Measurements from ENCODE around the gene MYO16.

Gene MYO16

GRCh38 chr13:108629181-108629752 is at the start of gene MYO16:
MYO16 (plus strand) TSS chr13:108629611; CDS start chr13:108629845, 234 bp downstream.
- no peak for DNase-seq (ENCODE audit: low read depth in 2 of 2, low spot score in 1 of 2)

GRCh38 chr13:108586826-108587225 is 42.6 kb upstream of the MYO16 start:
- DNase-seq (ENCODE audit: low read depth in 2 of 2, low spot score in 1 of 2) = no peak

GRCh38 chr13:108588516-108588915 is 40.9 kb upstream of the MYO16 start:
- DNase-seq (ENCODE audit: low read depth in 2 of 2, low spot score in 1 of 2) = no peak

- DNase-seq (ENCODE audit: low read depth in 2 of 2, low spot score in 1 of 2) = no peak
Measured at GRCh38 chr13:108594153-108594552, 35.3 kb upstream of the MYO16 start.

GRCh38 chr13:108595436-108596274 is 33.8 kb upstream of the MYO16 start:
- DNase-seq (ENCODE audit: low read depth in 2 of 2, low spot score in 1 of 2) = no peak

GRCh38 chr13:108597943-108598342 is 31.5 kb upstream of the MYO16 start:
- no peak for DNase-seq (ENCODE audit: low read depth in 2 of 2, low spot score in 1 of 2)

- DNase-seq (ENCODE audit: low read depth in 2 of 2, low spot score in 1 of 2) = no peak
Measured at GRCh38 chr13:108606424-108606823, 23.0 kb upstream of the MYO16 start.

GRCh38 chr13:108609353-108609752 is 20.1 kb upstream of the MYO16 start:
- DNase-seq (ENCODE audit: low read depth in 2 of 2, low spot score in 1 of 2) = no peak

GRCh38 chr13:108610507-108610906 is 18.9 kb upstream of the MYO16 start:
- DNase-seq (ENCODE audit: low read depth in 2 of 2, low spot score in 1 of 2) = no peak

GRCh38 chr13:108615241-108615640 is 14.2 kb upstream of the MYO16 start:
- no peak for DNase-seq (ENCODE audit: low read depth in 2 of 2, low spot score in 1 of 2)

GRCh38 chr13:108618233-108618632 is 11.2 kb upstream of the MYO16 start:
- DNase-seq (ENCODE audit: low read depth in 2 of 2, low spot score in 1 of 2) = no peak

- DNase-seq (ENCODE audit: low read depth in 2 of 2, low spot score in 1 of 2) = no peak
Measured at GRCh38 chr13:108621462-108621861, 7.9 kb upstream of the MYO16 start.

GRCh38 chr13:108624108-108624507 is 5.3 kb upstream of the MYO16 start:
- no peak for DNase-seq (ENCODE audit: low read depth in 2 of 2, low spot score in 1 of 2)

- DNase-seq (ENCODE audit: low read depth in 2 of 2, low spot score in 1 of 2) = no peak
Measured at GRCh38 chr13:108624979-108625378, 4.4 kb upstream of the MYO16 start.

GRCh38 chr13:108629988-108630387 is 577 bp downstream of the MYO16 start:
- no peak for DNase-seq (ENCODE audit: low read depth in 2 of 2, low spot score in 1 of 2)

- no peak for DNase-seq (ENCODE audit: low read depth in 2 of 2, low spot score in 1 of 2)
Measured at GRCh38 chr13:108632649-108633167, 3.3 kb downstream of the MYO16 start.

- DNase-seq (ENCODE audit: low read depth in 2 of 2, low spot score in 1 of 2) = no peak
Measured at GRCh38 chr13:108638901-108639300, 9.5 kb downstream of the MYO16 start.

GRCh38 chr13:108643646-108644353 is 14.4 kb downstream of the MYO16 start:
- DNase-seq (ENCODE audit: low read depth in 2 of 2, low spot score in 1 of 2) = no peak

- DNase-seq (ENCODE audit: low read depth in 2 of 2, low spot score in 1 of 2) = no peak
Measured at GRCh38 chr13:108645376-108645775, 16.0 kb downstream of the MYO16 start.

- DNase-seq (ENCODE audit: low read depth in 2 of 2, low spot score in 1 of 2) = no peak
Measured at GRCh38 chr13:108650271-108650670, 20.9 kb downstream of the MYO16 start.

GRCh38 chr13:108656742-108657141 is 27.3 kb downstream of the MYO16 start:
- no peak for DNase-seq (ENCODE audit: low read depth in 2 of 2, low spot score in 1 of 2)

GRCh38 chr13:108657519-108657918 is 28.1 kb downstream of the MYO16 start:
- no peak for DNase-seq (ENCODE audit: low read depth in 2 of 2, low spot score in 1 of 2)
